NCI-H1417 treated with DMSO at 0.1 percent for 48 hours (cell line): Measurements from ENCODE around the gene WLS.
"Not testable (repeated sequence)": the region's sequence is repeated elsewhere in the genome, so short reads cannot be mapped to it uniquely, and the experiment has no call there.

Experiments
- DNase-seq: peaks from one replicate; lab custom pipeline; 2025; lab: John Stamatoyannopoulos, UW

Gene WLS

GRCh38 chr1:68232289-68233148 is at the start of gene WLS:
Gene WLS, minus strand, starts transcription at chr1:68232523. Its CDS starts 224 bp downstream, at chr1:68232299.
- DNase-seq, result no peak

- DNase-seq, result no peak
Measured at GRCh38 chr1:68280286-68280685, 48.0 kb upstream of the WLS start.

GRCh38 chr1:68279846-68280245 is 47.5 kb upstream of the WLS start:
- no peak for DNase-seq

GRCh38 chr1:68278221-68278620 is 45.9 kb upstream of the WLS start:
- DNase-seq, result no peak

DNA sequence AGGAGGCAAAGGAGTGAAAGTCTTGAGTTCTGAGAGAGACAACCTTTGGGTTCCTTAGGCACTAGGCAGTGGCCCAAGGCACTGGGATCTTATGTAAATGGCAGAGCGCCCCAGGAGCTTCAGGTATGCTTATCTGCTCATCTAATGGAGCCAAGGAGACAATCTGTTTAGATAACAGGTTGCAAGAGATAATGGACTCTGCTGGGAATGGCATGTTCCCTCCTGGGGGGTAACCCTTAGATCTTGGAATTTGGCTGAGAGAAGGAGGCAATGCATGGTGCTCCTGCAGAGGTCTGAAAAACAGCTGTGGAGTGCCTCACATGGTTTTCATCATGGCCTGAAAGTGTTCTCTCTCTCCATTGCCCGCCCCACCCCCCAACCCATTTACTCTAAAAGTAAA is 44.1 kb upstream of the WLS start:
- DNase-seq, result no peak

DNA sequence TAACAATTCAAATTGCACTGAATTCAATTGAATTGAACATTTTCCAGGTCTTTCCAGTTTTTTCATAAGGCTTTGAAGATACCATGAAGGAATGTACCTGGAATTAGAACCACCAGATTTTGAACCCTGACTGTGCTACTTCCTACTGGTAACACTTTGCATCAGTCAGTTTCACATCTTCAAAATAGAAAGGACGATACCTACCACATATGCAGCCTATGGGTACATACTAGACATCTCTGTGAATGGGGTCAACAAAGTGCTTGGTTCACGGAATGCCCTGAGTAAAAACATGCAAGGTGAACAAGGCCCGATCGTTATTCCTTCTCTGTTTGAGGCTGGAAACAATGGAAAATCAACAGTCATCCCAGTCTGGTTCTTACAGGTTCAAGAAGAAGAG is 41.2 kb upstream of the WLS start:
- DNase-seq, result no peak

GRCh38 chr1:68271596-68271995 is 39.3 kb upstream of the WLS start:
- no peak for DNase-seq

- DNase-seq, result no peak
Measured at GRCh38 chr1:68270951-68271350, 38.6 kb upstream of the WLS start.

DNA sequence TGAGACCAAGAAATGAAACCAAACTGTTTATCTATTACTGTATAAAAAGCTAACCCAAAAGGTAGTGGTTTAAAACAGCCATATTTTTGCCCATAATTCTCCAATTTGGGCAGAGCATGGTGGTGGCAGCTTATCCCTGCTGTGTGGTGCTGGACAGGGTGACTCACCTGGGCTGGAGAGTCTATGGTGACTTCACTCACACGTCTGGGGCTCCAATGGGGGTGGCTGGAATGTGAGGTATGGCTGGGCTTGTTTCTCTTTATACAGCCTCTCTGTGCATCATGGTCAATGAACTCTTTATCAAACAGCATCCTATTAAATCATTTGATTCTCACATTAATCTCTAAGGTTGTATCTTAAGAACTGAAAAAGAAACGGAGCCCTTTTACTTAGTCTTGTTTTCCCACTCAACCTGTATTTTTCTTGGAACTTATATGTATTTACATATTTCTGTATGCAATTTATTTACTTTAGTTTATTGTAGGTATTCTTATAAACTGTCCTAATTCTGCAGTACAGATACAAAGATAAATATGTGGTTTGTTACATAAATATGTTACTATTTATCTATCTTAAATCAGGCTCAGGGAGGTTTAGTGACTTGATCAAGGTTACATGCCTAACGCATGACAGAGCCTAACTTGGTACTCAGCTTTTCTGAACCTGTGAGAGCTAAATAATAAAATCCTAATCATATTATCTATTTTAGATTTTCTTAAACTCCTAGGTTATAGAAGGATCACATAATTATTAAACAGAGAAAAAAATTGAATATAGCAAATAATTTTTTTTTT is 37.5 kb upstream of the WLS start:
- DNase-seq, result no peak

- no peak for DNase-seq
Measured at GRCh38 chr1:68268896-68269483, 36.7 kb upstream of the WLS start.

DNA sequence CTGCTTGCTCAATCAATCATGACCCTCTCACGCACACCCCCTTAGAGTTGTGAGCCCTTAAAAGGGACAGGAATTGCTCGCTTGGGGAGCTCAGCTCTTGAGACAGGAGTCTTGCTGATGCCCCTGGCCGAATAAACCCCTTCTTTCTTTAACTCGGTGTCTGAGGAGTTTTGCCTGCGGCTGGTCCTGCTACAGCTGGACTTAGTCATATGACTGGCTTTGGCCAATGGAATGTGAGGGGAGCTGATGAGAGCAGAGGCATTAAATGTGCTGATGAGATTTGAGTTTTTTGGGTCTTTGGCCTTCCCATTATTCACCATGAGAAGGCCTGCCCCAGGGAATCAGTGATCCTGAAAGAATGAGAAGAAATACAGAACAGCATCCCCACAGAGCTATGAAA is 24.5 kb upstream of the WLS start:
- DNase-seq, result not testable (repeated sequence)

- no peak for DNase-seq
Measured at GRCh38 chr1:68255301-68255700, 23.0 kb upstream of the WLS start.

DNA sequence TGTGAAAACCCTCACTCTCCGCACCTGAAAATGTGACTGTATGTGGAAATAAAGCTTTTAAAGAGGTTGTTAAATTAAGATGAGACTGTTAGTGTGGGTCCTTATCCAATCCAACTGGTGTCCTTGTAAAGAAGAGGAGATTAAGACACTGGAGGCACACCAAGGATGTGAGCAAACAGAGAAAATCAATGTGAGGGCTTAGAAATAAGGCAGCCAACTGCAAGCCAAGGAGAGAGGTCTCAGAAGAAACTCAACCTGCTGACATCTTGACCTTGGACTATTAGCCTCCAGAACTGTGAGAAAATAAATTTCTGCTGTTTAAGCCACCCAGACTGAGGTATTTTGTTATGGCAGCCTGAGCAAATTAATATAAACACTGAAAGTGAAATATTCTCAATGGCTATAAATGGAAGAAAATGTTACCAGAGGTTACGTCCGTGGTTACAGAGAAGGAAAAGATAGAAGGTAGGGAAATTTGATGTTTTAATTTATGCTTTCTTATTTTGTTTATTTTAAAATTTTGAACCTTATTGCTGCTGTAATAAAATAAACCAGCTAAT is 22.4 kb upstream of the WLS start:
- no peak for DNase-seq

DNA sequence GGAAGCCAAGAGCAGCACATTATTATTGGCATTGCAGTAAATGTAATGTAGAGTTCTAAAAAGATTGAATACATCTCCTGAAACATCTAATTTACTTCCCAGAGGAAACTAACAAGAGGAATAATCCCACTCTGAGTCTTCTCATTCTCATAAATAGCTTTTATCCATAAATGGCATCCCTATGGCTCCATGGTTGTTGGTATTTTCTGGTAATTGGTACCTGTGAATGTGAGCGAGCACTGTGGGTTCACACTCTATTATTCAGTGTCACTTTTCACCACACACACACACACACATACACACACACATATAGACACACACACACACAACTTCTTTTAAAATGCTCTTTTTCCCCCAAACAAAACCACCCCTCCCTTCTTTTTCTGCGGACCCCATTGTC is 4.7 kb upstream of the WLS start:
- no peak for DNase-seq

GRCh38 chr1:68234094-68234493 is 1.8 kb upstream of the WLS start:
- no peak for DNase-seq

DNA sequence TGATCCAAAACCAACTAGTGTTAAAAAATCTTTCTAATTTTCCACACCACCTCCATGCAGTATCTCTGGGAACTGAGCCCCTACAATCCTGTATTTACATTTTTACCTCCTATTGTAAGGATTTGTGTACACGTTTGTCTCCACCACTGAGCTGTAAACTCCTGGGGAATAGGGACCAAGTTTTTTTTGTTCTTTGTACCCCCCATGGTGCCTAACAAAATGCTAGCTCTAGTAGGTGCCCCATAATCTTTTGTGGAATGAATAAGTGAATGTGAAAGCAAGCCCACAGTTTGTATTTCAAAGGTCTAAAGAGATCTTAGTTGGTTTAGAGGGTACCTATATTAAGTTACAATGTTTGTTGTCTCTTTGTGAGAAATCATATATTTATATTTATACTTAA is 879 bp upstream of the WLS start:
- no peak for DNase-seq

DNA sequence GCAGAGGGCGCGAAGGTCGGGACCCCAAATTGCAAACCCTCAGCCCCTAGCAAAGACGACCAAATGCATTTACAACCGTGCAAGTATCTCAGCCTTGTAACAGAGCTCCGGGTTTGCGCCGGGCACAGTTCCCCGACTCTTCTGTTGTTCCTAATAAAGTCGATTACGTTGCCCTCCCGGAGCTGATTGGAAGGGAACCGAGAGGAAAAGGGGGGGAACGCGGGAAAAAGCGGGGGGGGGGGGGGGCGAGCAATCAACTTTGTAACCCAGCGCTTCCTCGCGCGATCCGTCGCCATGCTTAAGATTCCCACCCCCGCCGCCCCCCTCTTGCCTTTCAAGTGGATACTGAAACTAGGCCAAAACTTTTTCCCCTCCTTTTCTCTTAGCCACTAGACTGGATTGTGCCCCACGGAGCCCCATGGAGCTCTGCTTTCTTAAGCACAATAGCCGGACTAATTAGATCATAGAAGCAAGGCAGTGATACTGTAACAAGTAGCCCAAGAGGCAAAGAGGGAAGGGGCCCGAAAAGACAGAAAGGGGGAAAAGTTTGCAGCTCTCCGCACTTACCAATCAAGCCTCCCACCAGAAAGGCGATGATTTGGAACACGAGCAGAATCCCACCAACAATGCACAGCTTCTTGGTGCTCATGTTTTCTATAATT is 565 bp downstream of the WLS start:
- no peak for DNase-seq

DNA sequence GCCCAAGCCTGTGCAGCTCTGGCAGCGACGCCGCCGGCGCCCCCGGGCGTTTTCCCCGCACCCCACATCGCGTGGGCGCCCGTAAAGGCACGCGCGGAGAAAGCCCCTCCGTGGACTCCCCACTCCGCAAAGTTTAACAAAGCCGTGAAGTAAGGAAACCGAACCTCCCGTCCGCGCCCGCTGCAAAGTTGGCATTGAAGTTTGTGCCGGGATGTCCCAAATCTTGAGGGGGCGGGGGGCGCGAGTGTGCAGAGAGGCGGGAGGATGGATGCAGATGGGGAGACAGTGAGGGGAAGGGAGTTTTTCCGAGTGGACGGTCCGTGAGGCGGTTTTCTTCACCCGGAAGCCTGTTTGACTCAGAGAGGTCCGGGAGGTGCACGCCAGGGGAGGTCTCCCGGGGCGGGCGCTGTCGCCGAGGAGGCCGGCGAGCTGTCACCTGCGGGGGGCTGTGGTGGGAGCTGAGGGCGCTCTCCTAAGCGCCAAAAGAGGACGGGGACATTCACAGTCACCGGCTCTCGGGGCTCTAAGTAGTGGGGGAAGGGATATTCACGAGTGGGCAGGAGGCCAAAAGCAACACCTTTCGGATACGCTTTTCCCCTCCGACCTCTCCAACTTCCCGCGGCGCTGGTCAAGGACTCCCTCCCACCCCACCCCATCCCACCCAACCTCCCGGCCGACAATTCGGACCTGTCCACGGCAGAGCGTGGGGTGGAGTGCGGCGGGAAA is 1.3 kb downstream of the WLS start:
- no peak for DNase-seq

- DNase-seq, result no peak
Measured at GRCh38 chr1:68230484-68230802, 1.9 kb downstream of the WLS start.

DNA sequence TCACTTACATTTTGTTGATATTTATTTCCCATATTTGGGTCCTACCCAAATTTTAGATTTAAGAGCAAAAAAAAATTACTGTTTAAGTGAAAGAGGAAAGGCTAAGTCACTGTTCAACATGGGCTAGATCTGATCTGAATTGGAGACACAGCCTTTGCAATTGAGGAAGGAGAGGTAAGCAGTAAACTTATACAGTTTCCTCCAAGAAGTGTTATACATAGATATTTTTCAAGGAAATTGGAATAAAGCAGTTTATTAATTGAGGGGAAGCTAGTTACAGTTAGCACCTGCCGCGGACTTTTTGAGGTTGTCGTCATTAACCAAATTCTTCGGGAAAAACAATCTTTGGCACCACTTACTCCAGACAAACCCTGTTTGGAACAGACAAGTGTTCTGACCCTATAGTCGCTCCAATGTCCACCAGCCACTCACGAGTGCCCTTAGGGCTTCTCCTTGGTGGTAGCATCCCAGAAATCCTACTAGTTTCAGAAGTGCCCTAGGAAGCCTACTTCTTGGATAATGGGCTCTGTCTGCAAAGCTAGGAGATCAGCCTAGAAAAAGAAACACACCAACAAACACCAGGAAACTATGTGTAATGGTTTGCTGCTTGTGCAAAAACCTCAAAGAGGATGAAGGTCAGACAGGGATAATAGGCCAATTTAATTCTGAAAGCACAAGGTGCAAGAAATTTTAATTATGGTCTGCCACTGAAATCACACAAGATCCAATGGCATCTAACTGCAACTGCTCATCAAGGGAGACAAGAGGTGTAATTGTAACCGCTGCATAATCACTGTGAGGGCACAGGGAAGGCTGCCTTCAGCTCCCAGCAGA is 2.5 kb downstream of the WLS start:
- peak; percentile 38 for DNase-seq

DNA sequence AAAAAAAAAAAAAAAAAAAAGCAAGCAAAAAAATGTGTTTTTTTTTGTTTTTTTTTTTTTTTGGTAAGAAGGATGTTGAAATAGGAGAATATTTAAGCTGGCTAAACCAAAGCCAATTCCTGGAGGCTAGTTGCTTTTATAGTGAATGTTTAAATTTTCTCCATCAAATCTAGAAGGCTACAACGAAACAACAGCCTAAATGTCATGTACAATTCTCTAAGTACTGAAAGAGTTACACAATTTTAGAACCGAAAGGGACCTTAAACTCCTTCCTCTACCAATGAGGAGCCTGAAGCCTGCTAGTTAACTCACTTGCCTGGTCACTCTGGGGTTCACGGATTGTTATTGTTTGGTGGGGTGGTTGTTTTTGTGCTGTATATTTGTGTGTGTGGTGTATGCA is 3.5 kb downstream of the WLS start:
- no peak for DNase-seq
